Cardiac muscle cell (in vitro differentiated cells and primary cell): ENCODE data around the gene ABLIM1. TPM values are rescaled to one million over a fixed set of nuclear protein-coding genes. Genes with fewer than 3 reads are reported as not detected.

Experiments used
- DNase-seq, 2 donors: peaks; one replicate each; pipeline versions ENCODE4 v3.0.0 to v3.0.0-alpha.2; 2010 to 2017; ENCODE audit warnings: low read depth in 1 of 2, low spot score in 1 of 2
- H3K27ac ChIP-seq: fragments of 200-600 bp; sonication (generic); 2 replicates; pipeline ENCODE4 v1.5.1; 2016
- H3K27me3 ChIP-seq: fragments of 200-600 bp; sonication (generic); 2 replicates; pipeline ENCODE4 v1.6.0; 2016; ENCODE audit warnings: control low read depth
- H3K36me3 ChIP-seq: fragments of 200-600 bp; sonication (generic); 2 replicates; pipeline ENCODE4 v1.5.1; 2016; ENCODE audit warnings: control low read depth
- H3K4me1 ChIP-seq: fragments of 200-600 bp; sonication (generic); 2 replicates; pipeline ENCODE4 v1.8.1; 2017; ENCODE audit warnings: low read depth, mild to moderate bottlenecking, mixed run types
- H3K4me3 ChIP-seq: fragments of 200-600 bp; sonication (generic); 2 replicates; pipeline ENCODE4 v1.5.1; 2016; ENCODE audit warnings: mild to moderate bottlenecking
- H3K9me3 ChIP-seq: fragments of 200-600 bp; sonication (generic); 2 replicates; pipeline ENCODE4 v1.5.1; 2017; ENCODE audit warnings: low read depth, mild to moderate bottlenecking, control low read depth
- CTCF ChIP-seq: IDR thresholded peaks from 2 replicates; pipeline ENCODE4 v1.5.1; 2012; ENCODE audit warnings: low read depth, mild to moderate bottlenecking, low read length
- polyA plus RNA-seq: library from polyadenylated mRNA; unstranded; fragments of >200 nt; fragmentation: Nextera tagmentation; extraction: Ambion mirVana; gene quantifications from 2 replicates; pipeline ENCODE4 v1.2.1, GENCODE V29; 2016
- total RNA-seq: library from RNA; depleted of rRNA; stranded (reverse); fragments of >200 nt; gene quantifications from 2 replicates; pipeline ENCODE4 v1.2.3, GENCODE V29; 2016

The ABLIM1 gene
- total and polyA plus RNA-seq, 2 experiments from 2014 or later = 105 to 148 TPM

DNA sequence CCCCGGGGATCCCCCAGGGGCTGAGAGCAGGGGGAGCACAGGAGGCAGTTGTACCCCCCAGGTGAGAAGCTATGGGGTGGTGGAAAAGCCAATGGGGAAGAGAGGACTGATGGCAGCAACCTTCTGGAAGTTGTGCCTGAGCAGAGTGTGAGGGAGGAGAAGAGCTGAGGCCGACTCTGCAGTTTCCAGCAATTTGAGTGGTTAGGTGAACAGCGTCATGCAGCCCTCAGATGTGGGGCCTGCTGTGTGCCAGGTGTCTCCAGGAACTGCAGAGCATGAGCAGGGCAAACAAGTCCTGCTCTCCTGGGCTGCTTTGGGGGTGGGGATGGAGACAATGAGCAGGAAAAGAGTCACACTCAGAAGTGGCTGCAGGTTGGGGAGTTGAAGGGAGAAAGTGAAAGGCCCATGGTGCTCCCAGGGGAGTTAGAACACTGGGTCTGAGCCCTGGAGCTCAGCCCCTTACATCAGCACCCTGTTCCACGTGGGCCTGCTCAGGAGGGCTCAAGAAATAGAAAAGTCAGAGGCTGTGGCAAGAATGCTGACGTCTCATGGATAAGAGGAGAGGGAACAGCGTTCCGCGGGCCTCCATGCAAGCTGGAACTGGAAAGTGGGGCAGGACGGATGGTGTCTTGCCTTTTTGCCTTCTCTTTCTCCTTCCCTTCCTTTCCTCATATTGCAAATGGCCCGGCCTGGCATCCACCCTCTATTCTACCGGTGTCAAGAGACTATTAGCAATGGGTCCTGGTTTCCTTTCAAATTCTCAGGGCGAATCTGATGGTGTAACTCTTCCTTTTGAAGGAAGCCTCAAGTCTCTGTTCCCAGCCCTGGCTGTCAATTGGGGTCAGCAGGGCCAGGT, 249.7 kb downstream of the ABLIM1 start:
- Histone ChIP-seq H3K27me3 (peaks cover 32% of the 10 kb centered on the region), H3K36me3 (no peaks in the 10 kb centered on the region), H3K4me3 (no peak overlapping the region), H3K9me3 (no peaks in the 10 kb centered on the region), H3K27ac (no peak overlapping the region), H3K4me1 (peaks cover 2% of the 10 kb centered on the region)
- DNase-seq = no peak
- TF ChIP-seq CTCF = no peak

DNA sequence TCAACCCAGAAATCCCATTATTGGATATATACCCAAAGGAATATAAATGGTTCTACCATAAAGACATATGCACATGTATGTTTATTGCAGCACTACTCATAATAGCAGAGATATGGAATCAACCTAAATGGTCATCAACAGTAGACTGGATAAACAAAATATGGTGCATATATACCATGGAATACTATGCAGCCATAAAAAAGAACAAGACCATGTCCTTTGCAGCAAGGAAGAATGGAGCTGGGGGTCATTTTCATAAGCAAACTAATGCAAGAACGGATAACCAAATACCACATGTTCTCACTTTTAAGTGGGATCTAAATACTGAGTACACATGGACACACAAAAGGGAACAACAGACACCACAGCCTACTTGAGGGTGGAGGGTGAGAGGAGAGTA, 251.6 kb downstream of the ABLIM1 start:
- TF ChIP-seq CTCF = no peak
- H3K27ac ChIP-seq = no peak overlapping the region
- no peaks in the 10 kb centered on the region for H3K36me3 ChIP-seq
- DNase-seq = no peak
- H3K27me3 ChIP-seq = peaks cover 47% of the 10 kb centered on the region
- H3K4me1 ChIP-seq = peaks cover 6% of the 10 kb centered on the region
- no peaks in the 10 kb centered on the region for H3K9me3 ChIP-seq
- no peak overlapping the region for H3K4me3 ChIP-seq

DNA sequence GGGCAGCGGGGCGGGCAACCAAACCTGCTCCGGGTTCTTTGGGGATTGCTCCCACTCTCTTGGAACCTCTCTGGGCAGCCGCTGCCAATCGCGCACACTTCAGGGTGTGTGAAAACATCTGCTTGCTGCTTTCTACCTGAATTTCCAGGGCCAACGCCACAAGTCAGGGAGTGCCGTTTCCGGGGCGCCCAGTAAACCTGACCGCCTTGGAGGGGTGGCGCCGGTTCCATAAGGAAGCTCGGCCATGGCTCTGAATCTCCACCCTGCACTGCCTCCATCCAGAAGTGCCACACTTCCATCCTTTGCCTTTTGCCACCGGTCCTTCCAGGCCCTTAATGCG, 253.1 kb downstream of the ABLIM1 start:
- DNase-seq = no peak
- no peak overlapping the region for H3K27ac ChIP-seq
- peak overlapping the region; percentile 31 for H3K4me3 ChIP-seq
- H3K36me3 ChIP-seq = no peaks in the 10 kb centered on the region
- H3K27me3 ChIP-seq = peaks cover 47% of the 10 kb centered on the region
- H3K4me1 ChIP-seq = peaks cover 6% of the 10 kb centered on the region
- TF ChIP-seq CTCF = no peak
- H3K9me3 ChIP-seq = no peaks in the 10 kb centered on the region

DNA sequence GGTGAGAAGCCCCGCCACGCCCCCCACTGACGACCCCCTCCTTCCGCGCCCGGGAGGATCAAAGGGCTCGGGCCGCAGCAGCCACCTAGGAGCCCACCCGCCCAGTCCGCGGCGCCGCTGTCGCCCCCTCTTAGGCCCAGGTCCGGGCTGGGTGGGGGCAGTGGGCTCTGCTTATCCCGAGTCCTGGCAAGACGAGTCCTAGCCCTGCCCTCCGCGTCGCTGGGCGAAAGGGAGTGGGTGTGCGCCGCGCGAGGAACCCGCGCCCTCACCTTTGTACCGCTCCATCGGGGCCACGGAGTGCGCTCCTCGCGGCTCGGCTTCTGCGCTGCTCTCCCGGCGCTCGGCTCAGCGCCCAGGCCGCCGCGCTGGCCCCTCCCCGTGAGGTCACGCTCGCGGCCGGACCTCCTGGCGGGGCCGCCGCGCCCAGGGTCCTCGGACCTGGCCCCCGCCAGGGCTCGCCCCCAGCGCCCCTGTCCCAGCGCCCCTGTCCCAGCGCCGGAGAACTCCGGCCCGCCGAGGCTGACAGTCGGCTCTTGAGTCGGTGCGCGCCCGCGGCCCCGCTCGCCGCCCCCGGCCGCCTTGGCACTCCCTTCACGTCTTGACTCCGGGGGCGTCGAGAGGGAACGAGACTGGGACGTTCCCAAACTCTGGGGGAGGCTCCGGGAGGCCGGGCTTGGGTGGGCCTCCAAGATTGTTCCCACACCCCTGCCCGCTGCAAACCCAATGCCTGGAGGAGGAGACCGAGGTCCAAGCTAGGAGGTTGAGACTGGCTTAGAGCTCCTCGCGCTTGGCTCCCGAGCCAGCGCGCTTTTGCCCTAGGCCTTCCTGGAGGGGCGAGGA, 253.7 kb downstream of the ABLIM1 start, which contains the start of gene AFAP1L2:
Gene AFAP1L2 (minus strand): TSS at position 332 of the 840 bp plus-strand sequence. CDS start 47 bp downstream, at position 285.
- H3K27me3 ChIP-seq = peaks cover 47% of the 10 kb centered on the region
- H3K9me3 ChIP-seq = no peaks in the 10 kb centered on the region
- H3K4me3 ChIP-seq = peak within 1 kb of the TSS; percentile 31
- H3K27ac ChIP-seq = no peak within 1 kb of the TSS
- H3K4me1 ChIP-seq = peaks cover 6% of the 10 kb centered on the region
- DNase-seq = peak; percentile 39 to 64
- H3K36me3 ChIP-seq = no peaks in the 10 kb centered on the region
- no peak for TF ChIP-seq CTCF

DNA sequence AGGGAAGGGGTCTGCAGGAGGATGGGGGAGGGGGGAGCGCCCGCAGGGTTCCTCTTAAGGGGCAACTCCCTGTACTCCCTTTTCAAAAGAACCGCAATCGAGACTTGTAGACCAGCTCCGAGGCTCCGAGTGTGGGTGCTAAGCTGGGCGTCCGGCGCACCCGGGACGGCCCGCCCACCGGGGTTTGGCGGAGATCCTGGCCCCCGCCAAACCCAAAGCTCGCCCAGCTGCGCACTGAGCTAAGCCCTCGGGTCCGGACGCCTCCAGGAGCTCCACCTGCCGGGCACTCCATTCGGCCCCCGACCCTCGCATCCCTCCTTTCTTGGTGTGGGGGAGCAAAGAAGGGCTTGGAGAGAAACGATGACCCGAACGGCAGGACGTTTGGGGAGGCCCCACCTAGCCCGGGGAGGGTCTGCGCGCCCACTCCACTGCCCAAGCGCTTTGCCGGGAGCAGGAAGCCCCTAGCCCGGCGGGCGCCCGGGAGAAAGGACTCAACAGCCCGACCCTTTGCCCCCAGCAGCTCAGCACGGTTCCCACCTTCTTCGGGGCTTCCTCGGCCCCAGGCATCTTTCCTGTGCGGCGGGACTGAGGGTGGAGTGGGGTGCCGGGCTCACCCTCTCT, 254.4 kb downstream of the ABLIM1 start:
- Histone ChIP-seq H3K4me3 (peak overlapping the region; percentile 31), H3K4me1 (peaks cover 6% of the 10 kb centered on the region), H3K36me3 (no peaks in the 10 kb centered on the region), H3K27ac (no peak overlapping the region), H3K9me3 (no peaks in the 10 kb centered on the region), H3K27me3 (peaks cover 47% of the 10 kb centered on the region)
- peak; percentile 22 for TF ChIP-seq CTCF
- DNase-seq = peak in 1 of 2 donors; percentile 39
